Peyer's patch (tissue), 4 donors: ENCODE measurements around the gene ATP6V0C.

Experiments
- CTCF ChIP-seq, 6 experiments: fragments of 450-650 bp in 4 of 6; fragments of 200-600 bp in 2 of 6; sonication (generic) in 1 of 6; IDR thresholded peaks; one replicate each; pipeline ENCODE4 v1.5.1; 2017 to 2019; ENCODE audit warnings: antibody characterized with exemption in 6 of 6, mild to moderate bottlenecking in 3 of 6, moderate library complexity in 1 of 6
- POLR2A ChIP-seq, 2 donors: fragments of 450-650 bp; IDR thresholded peaks; one replicate each; pipeline ENCODE4 v1.5.1; 2017; ENCODE audit warnings: antibody characterized with exemption in 2 of 2, mild to moderate bottlenecking in 2 of 2, moderate library complexity in 2 of 2

- TF ChIP-seq POLR2A (IDR thresholded peaks at IDR 0.05) (no peak), CTCF (IDR thresholded peaks at IDR 0.05) (no peak)
Observed at GRCh38 chr16:2499454-2499853, 14.3 kb upstream of the ATP6V0C start.
